Measurements from ENCODE around the gene C12orf43.
A peak's percentile ranks its signal among the peaks of the same experiment; 100 is the strongest.

The C12orf43 gene

GRCh38 chr12:121003650-121004049, 12.6 kb downstream of the C12orf43 start:
- H3K9me3 Mint-ChIP-seq = no peaks in the 10 kb centered on the region
- TF ChIP-seq CTCF (IDR thresholded peaks at IDR 0.05; ENCODE audit: unreplicated experiment in 3 of 3) = peak in 1 of 3 experiments; percentile 10
- no peak overlapping the region for H3K4me3 Mint-ChIP-seq
- peaks cover 33% of the 10 kb centered on the region for H3K36me3 Mint-ChIP-seq (ENCODE audit: low read depth)
- peaks cover 10% of the 10 kb centered on the region for H3K4me1 Mint-ChIP-seq
- no peak overlapping the region for H3K27ac Mint-ChIP-seq
- H3K27me3 Mint-ChIP-seq (ENCODE audit: low read depth) = no peaks in the 10 kb centered on the region

- Mint-ChIP-seq H3K27ac (no peak overlapping the region), H3K27me3 (ENCODE audit: low read depth) (no peaks in the 10 kb centered on the region), H3K4me3 (no peak overlapping the region), H3K36me3 (ENCODE audit: low read depth) (peaks cover 28% of the 10 kb centered on the region), H3K9me3 (no peaks in the 10 kb centered on the region), H3K4me1 (peaks cover 15% of the 10 kb centered on the region)
- no peak for TF ChIP-seq CTCF (IDR thresholded peaks at IDR 0.05; ENCODE audit: unreplicated experiment in 3 of 3)
Measured at GRCh38 chr12:121001841-121002483, 14.3 kb downstream of the C12orf43 start.

- Mint-ChIP-seq H3K9me3 (no peaks in the 10 kb centered on the region), H3K27ac (no peak overlapping the region), H3K36me3 (ENCODE audit: low read depth) (peaks cover 24% of the 10 kb centered on the region), H3K27me3 (ENCODE audit: low read depth) (peaks cover under 1% of the 10 kb centered on the region), H3K4me1 (peaks cover 15% of the 10 kb centered on the region), H3K4me3 (no peak overlapping the region)
- no peak for TF ChIP-seq CTCF (IDR thresholded peaks at IDR 0.05; ENCODE audit: unreplicated experiment in 3 of 3)
Measured at GRCh38 chr12:121001060-121001459, 15.2 kb downstream of the C12orf43 start.

- peaks cover 15% of the 10 kb centered on the region for H3K4me1 Mint-ChIP-seq
- no peak for TF ChIP-seq CTCF (IDR thresholded peaks at IDR 0.05; ENCODE audit: unreplicated experiment in 3 of 3)
- H3K36me3 Mint-ChIP-seq (ENCODE audit: low read depth) = peaks cover 25% of the 10 kb centered on the region
- H3K9me3 Mint-ChIP-seq = no peaks in the 10 kb centered on the region
- H3K27me3 Mint-ChIP-seq (ENCODE audit: low read depth) = peaks cover 6% of the 10 kb centered on the region
- no peak overlapping the region for H3K27ac Mint-ChIP-seq
- H3K4me3 Mint-ChIP-seq = no peak overlapping the region
Measured at GRCh38 chr12:121000530-121000929, 15.8 kb downstream of the C12orf43 start.

- H3K4me1 Mint-ChIP-seq = peaks cover 15% of the 10 kb centered on the region
- no peaks in the 10 kb centered on the region for H3K9me3 Mint-ChIP-seq
- no peak for TF ChIP-seq CTCF (IDR thresholded peaks at IDR 0.05; ENCODE audit: unreplicated experiment in 3 of 3)
- no peak overlapping the region for H3K4me3 Mint-ChIP-seq
- H3K27ac Mint-ChIP-seq = peak overlapping the region in 2 of 3 experiments; percentile 27 to 36
- peaks cover 27% of the 10 kb centered on the region for H3K36me3 Mint-ChIP-seq (ENCODE audit: low read depth)
- H3K27me3 Mint-ChIP-seq (ENCODE audit: low read depth) = peaks cover 11% of the 10 kb centered on the region
Measured at GRCh38 chr12:120999191-121000120, 16.8 kb downstream of the C12orf43 start.

Data from nephron (organoid).